ENCODE measurements around the gene TBL2. TPM values are rescaled to one million over a fixed set of nuclear protein-coding genes. Genes with fewer than 3 reads are reported as not detected.
"Not testable (repeated sequence)": the region's sequence is repeated elsewhere in the genome, so short reads cannot be mapped to it uniquely, and the experiment has no call there.

Gene TBL2
- total RNA-seq, 1 experiment from 2014 or later = 60.1 TPM

GRCh38 chr7:73614937-73615336 lies 36.6 kb upstream of the TBL2 start:
- DNase-seq (ENCODE audit: low read depth, low spot score); POLR2A ChIA-PET; ATAC-seq; BruUV-seq (replicated peaks); H3K27ac ChIP-seq (ENCODE audit: low read length); H3K4me3 ChIP-seq (ENCODE audit: low read depth in 2 of 2, low read length in 2 of 2); H3K9me3 ChIP-seq (ENCODE audit: control insufficient read depth, insufficient read depth, low read depth, low read length); H3K27me3 ChIP-seq (ENCODE audit: control insufficient read depth, insufficient read depth, low read length); H3K36me3 ChIP-seq (ENCODE audit: control insufficient read depth, insufficient read depth, low read length); intact Hi-C loops (cut with micrococcal nuclease; ENCODE audit: unreplicated experiment); H3K4me1 ChIP-seq (ENCODE audit: control insufficient read depth, insufficient read depth, low read length); in situ Hi-C loops (cut with HindIII; ENCODE audit: low pct_unique_long_range_greater_than_20kb, low sequenced_read_pairs): not testable (repeated sequence)
- CTCF ChIA-PET = interaction anchor here (0.7 kb wide), 1 partner anchor 60 kb away, joined by 5 read pairs; no protein-coding TSS in a partner anchor

- no TSS peak for BruUV-seq (replicated peaks)
- H3K36me3 ChIP-seq (ENCODE audit: control insufficient read depth, insufficient read depth, low read length) = no peaks in the 10 kb centered on the region
- ChIA-PET CTCF (interaction anchor here (0.6 kb wide), 2 partner anchors 84 to 87 kb away, joined by 5 read pairs; no protein-coding TSS in a partner anchor), POLR2A (interaction anchor here (0.7 kb wide), 1 partner anchor 78 kb away, joined by 3 read pairs; no protein-coding TSS in a partner anchor)
- intact Hi-C loops (cut with micrococcal nuclease; ENCODE audit: unreplicated experiment) (no loop called here), in situ Hi-C loops (cut with HindIII; ENCODE audit: low pct_unique_long_range_greater_than_20kb, low sequenced_read_pairs) (no loop called here)
- no peak for ATAC-seq
- no peak overlapping the region for H3K4me3 ChIP-seq (ENCODE audit: low read depth in 2 of 2, low read length in 2 of 2)
- TF ChIP-seq, protein P1, sequence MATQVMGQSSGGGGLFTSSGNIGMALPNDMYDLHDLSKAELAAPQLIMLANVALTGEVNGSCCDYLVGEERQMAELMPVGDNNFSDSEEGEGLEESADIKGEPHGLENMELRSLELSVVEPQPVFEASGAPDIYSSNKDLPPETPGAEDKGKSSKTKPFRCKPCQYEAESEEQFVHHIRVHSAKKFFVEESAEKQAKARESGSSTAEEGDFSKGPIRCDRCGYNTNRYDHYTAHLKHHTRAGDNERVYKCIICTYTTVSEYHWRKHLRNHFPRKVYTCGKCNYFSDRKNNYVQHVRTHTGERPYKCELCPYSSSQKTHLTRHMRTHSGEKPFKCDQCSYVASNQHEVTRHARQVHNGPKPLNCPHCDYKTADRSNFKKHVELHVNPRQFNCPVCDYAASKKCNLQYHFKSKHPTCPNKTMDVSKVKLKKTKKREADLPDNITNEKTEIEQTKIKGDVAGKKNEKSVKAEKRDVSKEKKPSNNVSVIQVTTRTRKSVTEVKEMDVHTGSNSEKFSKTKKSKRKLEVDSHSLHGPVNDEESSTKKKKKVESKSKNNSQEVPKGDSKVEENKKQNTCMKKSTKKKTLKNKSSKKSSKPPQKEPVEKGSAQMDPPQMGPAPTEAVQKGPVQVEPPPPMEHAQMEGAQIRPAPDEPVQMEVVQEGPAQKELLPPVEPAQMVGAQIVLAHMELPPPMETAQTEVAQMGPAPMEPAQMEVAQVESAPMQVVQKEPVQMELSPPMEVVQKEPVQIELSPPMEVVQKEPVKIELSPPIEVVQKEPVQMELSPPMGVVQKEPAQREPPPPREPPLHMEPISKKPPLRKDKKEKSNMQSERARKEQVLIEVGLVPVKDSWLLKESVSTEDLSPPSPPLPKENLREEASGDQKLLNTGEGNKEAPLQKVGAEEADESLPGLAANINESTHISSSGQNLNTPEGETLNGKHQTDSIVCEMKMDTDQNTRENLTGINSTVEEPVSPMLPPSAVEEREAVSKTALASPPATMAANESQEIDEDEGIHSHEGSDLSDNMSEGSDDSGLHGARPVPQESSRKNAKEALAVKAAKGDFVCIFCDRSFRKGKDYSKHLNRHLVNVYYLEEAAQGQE (IDR thresholded peaks at IDR 0.05; ENCODE audit: insufficient read depth in 1 of 2, low read depth in 2 of 2, low read length in 1 of 2) = no peak
- no peak for TF ChIP-seq SIN3A (IDR thresholded peaks at IDR 0.05; ENCODE audit: borderline replicate concordance, insufficient read depth, low read depth, low read length)
- TF ChIP-seq POLR2AphosphoS5 (IDR thresholded peaks at IDR 0.05; ENCODE audit: low read depth, low read length) = no peak
- no peak for TF ChIP-seq TCF7L2 (IDR thresholded peaks at IDR 0.05; ENCODE audit: low read depth, low read length)
- TF ChIP-seq, protein P2, sequence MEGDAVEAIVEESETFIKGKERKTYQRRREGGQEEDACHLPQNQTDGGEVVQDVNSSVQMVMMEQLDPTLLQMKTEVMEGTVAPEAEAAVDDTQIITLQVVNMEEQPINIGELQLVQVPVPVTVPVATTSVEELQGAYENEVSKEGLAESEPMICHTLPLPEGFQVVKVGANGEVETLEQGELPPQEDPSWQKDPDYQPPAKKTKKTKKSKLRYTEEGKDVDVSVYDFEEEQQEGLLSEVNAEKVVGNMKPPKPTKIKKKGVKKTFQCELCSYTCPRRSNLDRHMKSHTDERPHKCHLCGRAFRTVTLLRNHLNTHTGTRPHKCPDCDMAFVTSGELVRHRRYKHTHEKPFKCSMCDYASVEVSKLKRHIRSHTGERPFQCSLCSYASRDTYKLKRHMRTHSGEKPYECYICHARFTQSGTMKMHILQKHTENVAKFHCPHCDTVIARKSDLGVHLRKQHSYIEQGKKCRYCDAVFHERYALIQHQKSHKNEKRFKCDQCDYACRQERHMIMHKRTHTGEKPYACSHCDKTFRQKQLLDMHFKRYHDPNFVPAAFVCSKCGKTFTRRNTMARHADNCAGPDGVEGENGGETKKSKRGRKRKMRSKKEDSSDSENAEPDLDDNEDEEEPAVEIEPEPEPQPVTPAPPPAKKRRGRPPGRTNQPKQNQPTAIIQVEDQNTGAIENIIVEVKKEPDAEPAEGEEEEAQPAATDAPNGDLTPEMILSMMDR (IDR thresholded peaks at IDR 0.05) = no peak
- no peak for DNase-seq (ENCODE audit: low read depth, low spot score)
- no peak overlapping the region for H3K27ac ChIP-seq (ENCODE audit: low read length)
- H3K4me1 ChIP-seq (ENCODE audit: control insufficient read depth, insufficient read depth, low read length) = peaks cover 10% of the 10 kb centered on the region
- H3K27me3 ChIP-seq (ENCODE audit: control insufficient read depth, insufficient read depth, low read length) = no peaks in the 10 kb centered on the region
- no peaks in the 10 kb centered on the region for H3K9me3 ChIP-seq (ENCODE audit: control insufficient read depth, insufficient read depth, low read depth, low read length)
Measured at GRCh38 chr7:73613954-73614735, 35.8 kb upstream of the TBL2 start.
